HepG2 (cell line): ENCODE measurements around the gene IFIT2. TPM values are rescaled to one million over a fixed set of nuclear protein-coding genes. Genes with fewer than 3 reads are reported as not detected.

Source experiments
- ATAC-seq: fragments of 200-7000 bp; cut with Tn5 transposase; 3 replicates; pipeline ENCODE4 v1.9.1; 2020; ENCODE audit warnings: mild to moderate bottlenecking, moderate library complexity
- BruUV-seq: library from RNA; stranded (reverse); fragments of 400-500 nt; replicated peaks from 2 replicates; lab custom pipeline; 2021; lab: Mats Ljungman, UMichigan
- CTCF ChIA-PET: fragments of 300-600 bp; formaldehyde crosslinking; extraction: SDS; loops from one replicate; lab custom pipeline; 2021; ENCODE audit warnings: low total read pairs, inconsistent platforms, low intra/inter-chr PET ratio; lab: Yijun Ruan, JAX
- POLR2A ChIA-PET: fragments of 350-600 bp; sonication (Branson Sonifier 250); formaldehyde crosslinking; loops from one replicate; lab custom pipeline; 2020; ENCODE audit warnings: antibody characterized with exemption, inconsistent platforms; lab: Yijun Ruan, JAX
- DNase-seq: peaks from one replicate; pipeline ENCODE4 v3.0.0-alpha.2; 2015; ENCODE audit warnings: low spot score
- FAIRE-seq: peaks from 3 replicates; lab custom pipeline; 2011; peaks lifted over from hg19 to GRCh38; lab: Jason Lieb, UNC
- H2AFZ ChIP-seq: one replicate; pipeline ENCODE4 v1.6.1; 2011; ENCODE audit warnings: low read length, inconsistent platforms
- H3K27ac ChIP-seq: fragments of 300-600 bp; 3 replicates; pipeline ENCODE4 v1.8.0; 2011; ENCODE audit warnings: mixed run types, mild to moderate bottlenecking, mixed read lengths, low read length, inconsistent platforms; ENCODE audit not compliant: insufficient read depth; ENCODE audit errors: extremely low read length
- H3K27me3 ChIP-seq, 2 experiments: fragments of 200-600 bp in 1 of 2; 2 replicates in 1 of 2; 3 replicates in 1 of 2; pipeline versions ENCODE4 v1.6.0 to v1.8.0; 2011; ENCODE audit warnings: low read length in 2 of 2, mild to moderate bottlenecking in 2 of 2, moderate library complexity in 2 of 2, inconsistent platforms in 1 of 2; ENCODE audit not compliant: insufficient read depth in 2 of 2, control insufficient read depth in 1 of 2
- H3K36me3 ChIP-seq, 2 experiments: fragments of 200-600 bp in 1 of 2; replicated peaks in 1 of 2; 2 replicates in 1 of 2; 3 replicates in 1 of 2; pipeline versions ENCODE4 v1.5.1 to v1.8.0; 2011; ENCODE audit warnings: low read length in 2 of 2, inconsistent platforms in 1 of 2; ENCODE audit not compliant: insufficient read depth in 2 of 2, control insufficient read depth in 1 of 2
- H3K4me1 ChIP-seq: 2 replicates; pipeline ENCODE4 v1.5.1; 2012; ENCODE audit warnings: low read length, inconsistent platforms; ENCODE audit not compliant: insufficient read depth
- H3K4me2 ChIP-seq: 2 replicates; pipeline ENCODE4 v1.6.0; 2011; ENCODE audit warnings: low read depth, low read length, inconsistent platforms
- H3K4me3 ChIP-seq, 3 experiments: fragments of 200-600 bp in 1 of 3; sonication (generic), shearing (Covaris generic) in 1 of 3; replicated peaks in 1 of 3; 2 replicates each; pipeline ENCODE4 v1.5.1; 2011 to 2016; ENCODE audit warnings: low read length in 3 of 3, inconsistent platforms in 2 of 3, low read depth in 2 of 3, mild to moderate bottlenecking in 2 of 3, control low read depth in 1 of 3, mixed read lengths in 1 of 3; ENCODE audit not compliant: insufficient read depth in 1 of 3
- H3K79me2 ChIP-seq: one replicate; pipeline ENCODE4 v1.6.1; 2011; ENCODE audit warnings: low read length, inconsistent platforms; ENCODE audit not compliant: insufficient read depth
- H3K9ac ChIP-seq: 2 replicates; pipeline ENCODE4 v1.6.0; 2011; ENCODE audit warnings: mild to moderate bottlenecking, low read depth, low read length, inconsistent platforms; ENCODE audit not compliant: insufficient read depth
- H3K9me3 ChIP-seq: 2 replicates; pipeline ENCODE4 v1.5.1; 2012; ENCODE audit warnings: mild to moderate bottlenecking, low read length
- H4K20me1 ChIP-seq: 2 replicates; pipeline ENCODE4 v1.6.0; 2011; ENCODE audit warnings: inconsistent platforms, mild to moderate bottlenecking, low read length, moderate library complexity; ENCODE audit not compliant: insufficient read depth
- ASH2L ChIP-seq: fragments of 300-600, 200-600 bp; sonication (generic); IDR thresholded peaks from 2 replicates; pipeline ENCODE4 v1.7.0; 2017; ENCODE audit warnings: low read depth, mild to moderate bottlenecking, moderate library complexity, mixed read lengths, low read length; ENCODE audit not compliant: insufficient read length
- ATAD3A ChIP-seq: sonication (generic); formaldehyde crosslinking; IDR thresholded peaks from 2 replicates; pipeline ENCODE4 v1.4.0; 2020; ENCODE audit warnings: missing genetic modification reagents
- CREB1 ChIP-seq, 2 experiments: fragments of 450-650 bp in 1 of 2; IDR thresholded peaks; 2 replicates each; pipeline ENCODE4 v1.6.1; 2016 to 2017; ENCODE audit warnings: control low read depth in 1 of 2, mild to moderate bottlenecking in 1 of 2, missing compliant biosample characterization in 1 of 2, missing genetic modification characterization in 1 of 2
- FOXC1 ChIP-seq: sonication (generic); formaldehyde crosslinking; IDR thresholded peaks from 2 replicates; pipeline ENCODE4 v1.8.0; 2022; ENCODE audit warnings: mild to moderate bottlenecking, missing genetic modification reagents, borderline replicate concordance
- GABPB1 ChIP-seq: IDR thresholded peaks from 2 replicates; pipeline ENCODE4 v1.6.1; 2016; ENCODE audit warnings: mild to moderate bottlenecking, missing genetic modification reagents, moderate library complexity, missing compliant biosample characterization
- GPN1 ChIP-seq: sonication (generic); formaldehyde crosslinking; IDR thresholded peaks from 2 replicates; pipeline ENCODE4 v1.5.1; 2020; ENCODE audit warnings: missing genetic modification reagents, borderline replicate concordance
- HNF4A ChIP-seq: sonication (generic); formaldehyde crosslinking; IDR thresholded peaks from 2 replicates; pipeline ENCODE4 v1.4.0; 2020; ENCODE audit warnings: missing genetic modification reagents
- IRF9 ChIP-seq: sonication (generic); formaldehyde crosslinking; IDR thresholded peaks from 2 replicates; pipeline ENCODE4 v1.8.0; 2022; ENCODE audit warnings: missing genetic modification reagents, mild to moderate bottlenecking, borderline replicate concordance
- NKX3-1 ChIP-seq: sonication (generic); formaldehyde crosslinking; IDR thresholded peaks from 2 replicates; pipeline ENCODE4 v1.5.0; 2020; ENCODE audit warnings: missing genetic modification reagents
- NRL ChIP-seq: sonication (generic); formaldehyde crosslinking; IDR thresholded peaks from 2 replicates; pipeline ENCODE4 v1.5.0; 2020; ENCODE audit warnings: missing genetic modification reagents, mild to moderate bottlenecking, moderate library complexity, borderline replicate concordance
- RORA ChIP-seq: sonication (generic); formaldehyde crosslinking; IDR thresholded peaks from 2 replicates; pipeline ENCODE4 v1.5.0; 2020; ENCODE audit warnings: mild to moderate bottlenecking, missing genetic modification reagents, moderate library complexity
- SIN3A ChIP-seq: IDR thresholded peaks from 2 replicates; pipeline ENCODE4 v1.6.1; 2011; ENCODE audit warnings: low read depth, mild to moderate bottlenecking, control low read depth, low read length, borderline replicate concordance
- SMC3 ChIP-seq: IDR thresholded peaks from 2 replicates; pipeline ENCODE4 v1.6.1; 2011; ENCODE audit warnings: low read length, improper control_type of control experiment
- ZKSCAN5 ChIP-seq: sonication (generic); formaldehyde crosslinking; IDR thresholded peaks from 2 replicates; pipeline ENCODE4 v1.5.1; 2020; ENCODE audit warnings: mild to moderate bottlenecking, missing genetic modification reagents
- ZNF441 ChIP-seq: sonication (generic); formaldehyde crosslinking; IDR thresholded peaks from 2 replicates; pipeline ENCODE4 v1.7.0; 2021; ENCODE audit warnings: missing genetic modification reagents, borderline replicate concordance
- ZNF558 ChIP-seq: sonication (generic); formaldehyde crosslinking; IDR thresholded peaks from 2 replicates; pipeline ENCODE4 v1.9.0; 2022; ENCODE audit warnings: mild to moderate bottlenecking, missing genetic modification reagents, borderline replicate concordance
- ZNF850 ChIP-seq: sonication (generic); formaldehyde crosslinking; conservative IDR thresholded peaks from 2 replicates; pipeline ENCODE4 v1.9.0; 2021; ENCODE audit warnings: mild to moderate bottlenecking, missing genetic modification reagents
- WGBS: methylation state at CpG from one replicate; pipeline ENCODE4 v1.1.6; 2017; ENCODE audit warnings: low lambda C conversion rate; 5-methylcytosine and 5-hydroxymethylcytosine counted together
- in situ Hi-C: cut with HindIII; loops from 2 replicates; pipeline ENCODE4 v1.10.0; 2017; ENCODE audit warnings: low pct_unique_long_range_greater_than_20kb; ENCODE audit not compliant: extremely low pct_ligation_motif_present
- intact Hi-C: fragments of 100-400 bp; cut with micrococcal nuclease; formaldehyde crosslinking; loops from one replicate; pipeline ENCODE4 v1.10.0; 2022; ENCODE audit not compliant: unreplicated experiment
- polyA plus RNA-seq, 8 experiments: library from polyadenylated mRNA; depleted of rRNA in 3 of 8; stranded (reverse) in 7 of 8; unstranded in 1 of 8; fragments of >200 nt; fragmentation: Illumina TruSeq in 4 of 8; extraction: Trizol in 4 of 8; gene quantifications; 2 replicates each; pipeline versions ENCODE4 v1.2.1 to v1.2.3, GENCODE V29; 2011 to 2016; ENCODE audit warnings: low read depth in 4 of 8, missing spikeins in 1 of 8, mixed read lengths in 1 of 8; ENCODE audit not compliant: insufficient read depth in 1 of 8
- total RNA-seq, 5 experiments: library from RNA; depleted of rRNA; stranded (reverse); fragments of >200 nt; fragmentation: Illumina TruSeq; extraction: Trizol; gene quantifications; 2 replicates each; pipeline ENCODE4 v1.2.3, GENCODE V29; 2016; ENCODE audit warnings: low read depth in 1 of 5

Gene IFIT2
- total and polyA plus RNA-seq, 2 of the 13 experiments (the other 11 are each of a cell fraction or from before 2014, with no cell fraction given): 0.04 to 0.15 TPM

GRCh38 chr10:89304446-89304845, 2.6 kb downstream of the IFIT2 start:
- no peaks in the 10 kb centered on the region for H4K20me1 ChIP-seq
- no TSS peak for BruUV-seq
- no peak for ATAC-seq
- H2AFZ ChIP-seq: no peak overlapping the region
- H3K27ac ChIP-seq: no peak overlapping the region
- no peak overlapping the region for H3K4me3 ChIP-seq
- WGBS: 4% methylated on average over 2 of the region's 2 CpGs
- no peak for DNase-seq
- H3K4me2 ChIP-seq: no peak overlapping the region
- H3K4me1 ChIP-seq: peaks cover 24% of the 10 kb centered on the region
- intact Hi-C loops (no loop called here), in situ Hi-C loops (no loop called here)
- no peaks in the 10 kb centered on the region for H3K9me3 ChIP-seq
- ChIA-PET POLR2A (no interaction called here), CTCF (no interaction called here)
- no peak for TF ChIP-seq GABPB1
- no peak for TF ChIP-seq IRF9
- TF ChIP-seq RORA (CRISPR knock-in tag): no peak
- TF ChIP-seq NRL (CRISPR knock-in tag): no peak
- TF ChIP-seq GPN1 (CRISPR knock-in tag): no peak
- TF ChIP-seq ZNF850 (CRISPR knock-in tag): no peak
- no peak for TF ChIP-seq NKX3-1 (CRISPR knock-in tag)
- no peak for TF ChIP-seq ATAD3A
- no peak for TF ChIP-seq ZKSCAN5 (CRISPR knock-in tag)
- TF ChIP-seq FOXC1 (CRISPR knock-in tag): no peak
- TF ChIP-seq HNF4A (CRISPR knock-in tag): no peak
- TF ChIP-seq SMC3: no peak
- no peak for TF ChIP-seq CREB1 (IDR thresholded peaks at IDR 0.05)
- no peak for TF ChIP-seq CREB1 (CRISPR knock-in tag; IDR thresholded peaks at IDR 0.05)
- no peak for TF ChIP-seq ASH2L
- no peak for TF ChIP-seq ZNF558 (CRISPR knock-in tag)
- TF ChIP-seq SIN3A: no peak
- TF ChIP-seq ZNF441 (CRISPR knock-in tag): no peak
- peaks cover 0 to 3% of the 10 kb centered on the region in 2 experiments; a peak in 1 of 5 replicates for H3K27me3 ChIP-seq
- H3K36me3 ChIP-seq: no peaks in the 10 kb centered on the region
- no peaks in the 10 kb centered on the region for H3K79me2 ChIP-seq
- FAIRE-seq: no peak
- H3K9ac ChIP-seq: no peak overlapping the region
